CD4-positive, alpha-beta T cell treated with Interleukin-4 for 1 hour (primary cell): ENCODE data around the gene SSC5D.

Source experiments
- DNase-seq, 2 donors: peaks; one replicate each; pipeline ENCODE4 v3.0.0-alpha.2; 2020 to 2022

The SSC5D gene

DNA sequence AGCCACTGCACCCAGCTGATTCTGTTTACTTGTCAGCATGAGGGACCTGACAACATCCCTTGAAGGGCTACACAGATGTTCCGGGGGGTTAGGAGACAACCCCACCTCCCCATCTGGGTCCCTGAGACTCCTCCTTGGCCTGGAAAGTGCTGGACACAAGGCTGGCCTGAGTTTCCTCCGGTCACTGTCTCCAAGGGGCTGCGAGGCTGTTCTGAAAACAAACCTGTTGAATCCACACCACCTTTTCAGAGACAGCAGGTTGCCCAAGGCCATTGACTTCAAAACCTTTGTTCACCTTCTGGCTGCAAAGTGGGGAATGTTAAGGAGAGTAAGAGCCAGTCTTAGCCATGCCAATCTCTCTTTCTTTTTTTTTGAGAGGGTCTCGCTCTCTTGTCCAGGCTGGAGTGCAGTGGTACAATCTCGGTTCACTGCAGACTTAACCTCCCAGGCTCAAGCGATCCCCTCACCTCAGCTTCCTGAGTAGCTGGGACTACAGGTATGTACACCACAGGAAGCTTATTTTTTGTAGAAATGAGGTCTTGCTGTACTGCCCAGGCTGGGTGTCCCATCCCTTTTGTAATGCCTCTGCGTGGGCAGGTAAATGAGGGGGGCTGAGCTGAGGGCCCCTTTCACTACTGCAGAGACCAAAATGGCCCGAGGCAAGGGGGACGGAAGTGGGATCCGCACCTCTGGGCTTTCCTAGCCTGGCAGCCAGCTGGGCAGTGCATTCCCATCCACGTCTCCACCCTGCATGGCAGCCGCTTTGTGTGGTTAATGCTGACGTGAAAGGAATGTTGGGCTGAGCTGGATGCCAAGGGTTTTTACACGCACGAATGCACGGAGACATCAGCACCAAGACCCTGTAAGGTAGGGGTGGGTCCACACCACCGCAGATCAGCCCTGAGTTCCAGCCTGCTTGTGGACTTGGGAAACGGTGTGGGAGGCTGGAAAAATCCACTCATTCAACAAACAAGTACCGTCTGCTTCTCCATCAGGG is 13.7 kb upstream of the SSC5D start:
- DNase-seq, result no peak

GRCh38 chr19:55476100-55476775 is 12.0 kb upstream of the SSC5D start, which contains the start of gene ZNF628:
ZNF628 (plus strand) TSS chr19:55476617; CDS start chr19:55479911, 3,294 bp downstream.
- peak; percentile 98 for DNase-seq

GRCh38 chr19:55477905-55478304 is 10.3 kb upstream of the SSC5D start:
- DNase-seq, result no peak

GRCh38 chr19:55478364-55478763 is 9.9 kb upstream of the SSC5D start:
- DNase-seq, result no peak

GRCh38 chr19:55479045-55479444 is 9.2 kb upstream of the SSC5D start:
- no peak for DNase-seq

DNA sequence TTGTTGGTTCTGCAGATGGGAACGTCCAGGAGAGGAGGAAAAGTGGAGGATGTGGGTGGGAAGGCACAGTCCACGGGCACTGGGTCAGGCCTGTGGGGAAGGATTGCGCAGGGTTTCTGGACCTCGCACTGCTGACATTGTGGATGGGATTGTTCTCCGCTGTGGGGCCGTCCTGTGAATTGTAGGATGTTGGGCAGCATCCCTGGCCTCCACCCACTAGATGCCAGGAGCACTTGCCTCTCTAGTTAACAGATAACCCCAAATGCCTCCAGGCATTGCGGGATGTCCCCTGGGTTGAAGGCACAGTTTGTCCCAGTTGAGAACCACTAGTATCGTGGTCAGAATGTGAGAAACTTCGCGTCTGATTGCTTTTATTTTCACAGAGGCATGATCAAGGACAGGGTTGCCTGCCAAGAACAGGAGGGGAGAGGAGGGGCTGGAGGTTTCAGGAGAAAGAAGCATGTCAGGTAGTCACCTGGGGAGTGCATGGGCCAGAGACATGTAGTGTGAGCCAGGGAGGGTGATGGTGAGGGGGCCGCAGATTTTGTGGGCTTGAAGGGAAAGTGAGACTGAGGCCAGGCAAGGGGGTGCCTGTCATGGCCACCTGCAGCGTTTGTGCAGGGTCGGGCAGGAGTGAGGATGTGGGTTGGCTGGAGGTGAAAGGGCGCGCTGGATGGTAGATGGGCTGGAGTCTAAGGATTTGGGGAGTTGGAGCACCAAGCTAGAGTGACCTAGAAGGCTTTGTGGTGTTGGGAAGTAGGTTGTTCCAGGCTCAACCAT is 8.6 kb upstream of the SSC5D start:
- DNase-seq, result no peak

DNA sequence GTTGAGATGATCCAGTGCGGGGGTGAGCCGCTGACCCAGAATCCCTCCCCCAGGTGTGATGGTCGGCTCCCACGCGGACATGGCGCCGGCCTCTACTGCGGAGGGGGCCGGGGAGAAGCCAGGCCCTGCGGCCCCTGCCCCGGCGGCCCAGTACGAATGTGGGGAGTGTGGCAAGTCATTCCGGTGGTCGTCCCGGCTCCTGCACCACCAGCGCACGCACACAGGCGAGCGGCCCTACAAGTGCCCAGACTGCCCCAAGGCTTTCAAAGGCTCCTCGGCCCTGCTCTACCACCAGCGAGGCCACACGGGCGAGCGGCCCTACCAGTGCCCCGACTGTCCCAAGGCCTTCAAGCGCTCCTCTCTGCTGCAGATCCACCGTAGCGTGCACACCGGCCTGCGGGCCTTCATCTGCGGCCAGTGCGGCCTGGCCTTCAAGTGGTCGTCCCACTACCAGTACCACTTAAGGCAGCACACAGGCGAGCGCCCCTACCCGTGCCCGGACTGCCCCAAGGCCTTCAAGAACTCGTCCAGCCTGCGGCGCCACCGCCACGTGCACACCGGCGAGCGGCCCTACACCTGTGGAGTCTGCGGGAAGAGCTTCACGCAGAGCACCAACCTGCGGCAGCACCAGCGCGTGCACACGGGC is 7.0 kb upstream of the SSC5D start:
- DNase-seq, result no peak

DNA sequence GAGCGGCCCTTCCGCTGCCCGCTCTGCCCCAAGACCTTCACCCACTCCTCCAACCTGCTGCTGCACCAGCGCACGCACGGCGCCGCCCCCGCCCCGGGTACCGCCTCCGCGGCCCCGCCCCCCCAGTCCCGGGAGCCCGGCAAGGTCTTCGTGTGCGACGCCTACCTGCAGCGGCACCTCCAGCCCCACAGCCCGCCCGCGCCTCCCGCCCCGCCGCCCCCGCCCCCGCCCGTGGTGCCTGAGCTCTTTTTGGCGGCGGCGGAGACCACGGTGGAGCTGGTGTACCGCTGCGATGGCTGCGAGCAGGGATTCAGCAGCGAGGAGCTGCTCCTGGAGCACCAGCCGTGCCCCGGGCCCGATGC is 6.5 kb upstream of the SSC5D start:
- no peak for DNase-seq

DNA sequence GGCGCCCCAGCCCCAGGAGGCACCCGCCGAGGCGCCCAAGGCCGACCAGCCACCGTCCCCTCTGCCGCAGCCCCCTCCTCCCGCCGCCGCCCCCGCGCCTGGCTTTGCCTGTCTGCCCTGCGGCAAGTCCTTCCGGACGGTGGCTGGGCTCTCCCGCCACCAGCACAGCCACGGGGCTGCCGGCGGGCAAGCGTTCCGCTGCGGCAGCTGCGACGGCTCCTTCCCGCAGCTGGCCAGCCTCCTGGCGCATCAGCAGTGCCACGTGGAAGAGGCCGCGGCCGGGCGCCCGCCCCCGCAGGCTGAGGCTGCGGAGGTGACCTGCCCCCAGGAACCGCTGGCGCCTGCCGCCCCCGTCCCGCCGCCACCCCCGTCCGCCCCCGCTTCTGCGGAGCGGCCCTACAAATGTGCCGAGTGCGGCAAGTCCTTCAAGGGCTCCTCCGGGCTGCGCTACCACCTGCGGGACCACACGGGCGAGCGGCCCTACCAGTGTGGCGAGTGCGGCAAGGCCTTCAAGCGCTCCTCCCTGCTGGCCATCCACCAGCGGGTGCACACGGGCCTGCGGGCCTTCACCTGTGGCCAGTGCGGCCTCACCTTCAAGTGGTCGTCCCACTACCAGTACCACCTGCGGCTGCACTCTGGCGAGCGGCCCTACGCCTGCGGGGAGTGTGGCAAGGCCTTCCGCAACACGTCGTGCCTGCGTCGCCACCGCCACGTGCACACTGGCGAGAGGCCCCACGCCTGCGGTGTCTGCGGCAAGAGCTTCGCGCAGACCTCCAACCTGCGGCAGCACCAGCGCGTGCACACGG is 5.9 kb upstream of the SSC5D start:
- no peak for DNase-seq

- no peak for DNase-seq
Observed at GRCh38 chr19:55482967-55483705, 5.1 kb upstream of the SSC5D start.

DNA sequence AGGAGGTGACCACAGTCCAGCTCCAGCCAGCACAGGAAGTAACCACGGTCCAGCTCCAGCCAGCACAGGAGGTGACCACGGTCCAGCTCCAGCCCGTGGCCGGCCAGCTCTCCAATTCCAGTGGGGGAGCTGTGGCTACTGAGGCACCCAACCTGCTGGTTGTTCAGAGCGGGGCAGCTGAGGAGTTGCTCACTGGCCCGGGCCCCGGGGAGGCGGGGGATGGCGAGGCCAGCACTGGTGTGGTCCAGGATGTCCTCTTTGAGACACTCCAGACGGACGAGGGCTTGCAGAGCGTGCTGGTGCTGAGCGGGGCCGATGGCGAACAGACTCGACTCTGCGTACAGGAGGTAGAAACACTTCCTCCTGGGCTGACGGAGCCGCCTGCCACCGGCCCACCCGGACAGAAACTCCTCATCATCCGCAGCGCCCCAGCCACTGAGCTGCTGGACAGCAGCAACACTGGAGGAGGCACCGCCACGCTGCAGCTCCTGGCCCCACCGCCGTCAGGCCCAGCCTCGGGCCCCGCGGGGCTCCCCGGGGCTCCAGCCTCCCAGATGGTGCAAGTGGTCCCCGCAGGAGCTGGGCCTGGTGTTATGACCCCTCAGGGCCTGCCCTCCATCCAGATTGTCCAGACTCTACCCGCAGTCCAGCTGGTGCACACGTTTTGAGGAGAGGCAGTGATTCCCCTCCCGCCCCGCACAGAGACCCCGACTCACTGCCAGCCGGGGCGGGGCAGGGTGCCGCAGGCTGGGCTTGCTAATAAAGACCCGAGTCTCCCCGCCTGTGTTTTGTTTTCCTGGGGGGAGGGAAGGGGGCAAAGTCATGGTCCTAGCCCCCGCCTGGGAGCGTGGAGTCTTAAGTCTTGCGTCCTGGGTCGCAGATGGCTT is 4.3 kb upstream of the SSC5D start:
- DNase-seq, result no peak

DNA sequence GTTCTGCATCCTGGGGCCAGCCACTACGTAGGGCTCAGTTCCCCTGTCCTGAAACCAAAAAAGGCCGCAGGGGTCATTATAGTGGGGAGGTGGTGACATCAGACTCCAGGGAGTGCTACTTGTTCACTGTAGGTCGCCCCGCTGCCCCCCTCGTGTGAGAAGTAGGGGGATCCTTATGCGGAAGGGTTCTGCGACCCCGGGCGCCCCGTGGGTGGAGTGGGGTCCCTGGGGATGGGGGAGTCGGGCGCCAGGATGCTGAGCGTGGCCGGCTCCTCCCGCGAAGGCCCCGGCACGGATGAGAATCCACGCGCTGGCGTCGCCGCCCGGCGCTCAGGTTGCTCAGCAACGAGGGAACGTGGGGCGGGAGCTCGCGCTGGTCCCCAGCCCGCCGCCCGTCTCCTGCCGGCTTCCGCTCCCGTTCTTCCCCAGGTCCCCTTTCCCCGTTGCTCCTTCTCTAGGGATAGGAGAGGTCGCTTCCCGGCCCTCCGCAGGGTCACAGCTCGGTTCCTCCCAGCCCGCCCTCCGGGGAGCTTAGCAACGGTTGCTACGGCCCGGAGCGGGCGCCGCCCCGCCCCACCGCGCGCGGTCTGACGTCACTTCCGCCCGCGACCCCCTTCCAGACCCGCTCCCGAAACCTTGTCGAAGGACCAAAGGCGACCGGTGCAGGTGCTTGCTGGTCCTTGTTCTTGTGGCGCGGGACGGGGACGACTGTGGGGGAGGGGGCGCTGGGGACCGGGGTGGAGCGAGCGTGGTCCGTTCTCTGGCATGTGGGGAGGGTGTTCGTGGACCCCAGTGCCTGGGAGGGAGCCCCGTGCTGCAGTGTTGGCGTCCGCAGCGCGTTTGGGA is 3.4 kb upstream of the SSC5D start, which contains the start of gene NAT14:
Gene NAT14, plus strand, starts transcription at position 596 of the 846 bp plus-strand sequence. CDS start 521 bp downstream, outside the sequence.
- peak; percentile 72 to 73 for DNase-seq

GRCh38 chr19:55485439-55486011 is 2.7 kb upstream of the SSC5D start:
- DNase-seq, result no peak

- no peak for DNase-seq
Observed at GRCh38 chr19:55486043-55486970, 1.9 kb upstream of the SSC5D start.

GRCh38 chr19:55486971-55487923 is 989 bp upstream of the SSC5D start:
- no peak for DNase-seq
